PC-9 (cell line): ENCODE data around the gene AMACR. TPM values are rescaled to one million over a fixed set of nuclear protein-coding genes. Genes with fewer than 3 reads are reported as not detected.

Experiments used
- BruUV-seq: library from RNA; stranded (reverse); fragments of 400-500 nt; replicated peaks from 2 replicates; lab custom pipeline; 2021; lab: Mats Ljungman, UMichigan
- CTCF ChIA-PET: fragments of 300-600 bp; sonication (Branson Sonifier 250); formaldehyde crosslinking; loops from one replicate; lab custom pipeline; 2022; ENCODE audit warnings: antibody characterized with exemption; lab: Charles Lee
- POLR2A ChIA-PET: fragments of 300-600 bp; sonication (Branson Sonifier 250); formaldehyde crosslinking; loops from one replicate; lab custom pipeline; 2022; ENCODE audit warnings: antibody characterized with exemption; ENCODE audit not compliant: unreplicated experiment; lab: Charles Lee
- DNase-seq, 2 experiments: peaks; one replicate each; pipeline versions ENCODE4 v3.0.0 to v3.0.0-alpha.2; 2015 to 2022; ENCODE audit warnings: mixed read lengths in 1 of 2
- H2AFZ ChIP-seq: fragments of 200-600 bp; sonication (generic); 2 replicates; pipeline ENCODE4 v1.8.1; 2017; ENCODE audit warnings: antibody characterized with exemption
- H3F3A ChIP-seq: fragments of 200-600 bp; sonication (generic); 2 replicates; pipeline ENCODE4 v1.8.1; 2017; ENCODE audit warnings: antibody characterized with exemption, mild to moderate bottlenecking, low read depth; ENCODE audit not compliant: insufficient read depth
- H3K27ac ChIP-seq: fragments of 200-600 bp; sonication (generic); 2 replicates; pipeline ENCODE4 v1.6.1; 2016; ENCODE audit warnings: mixed run types
- H3K27me3 ChIP-seq: fragments of 200-600 bp; sonication (generic); 2 replicates; pipeline ENCODE4 v1.6.1; 2016; ENCODE audit warnings: low read depth, mixed run types; ENCODE audit not compliant: insufficient read depth
- H3K36me3 ChIP-seq: fragments of 200-600 bp; sonication (generic); 2 replicates; pipeline ENCODE4 v1.6.1; 2016; ENCODE audit warnings: low read depth, mixed run types
- H3K4me1 ChIP-seq: fragments of 200-600 bp; sonication (generic); replicated peaks from 2 replicates; pipeline ENCODE4 v1.6.1; 2016; ENCODE audit warnings: mixed run types; ENCODE audit not compliant: insufficient read depth
- H3K4me2 ChIP-seq: fragments of 200-600 bp; sonication (generic); 2 replicates; pipeline ENCODE4 v1.6.1; 2017; ENCODE audit warnings: mixed run types
- H3K4me3 ChIP-seq: fragments of 200-600 bp; sonication (generic); 2 replicates; pipeline ENCODE4 v1.6.1; 2016; ENCODE audit warnings: mixed run types
- H3K79me2 ChIP-seq: fragments of 200-600 bp; sonication (generic); 2 replicates; pipeline ENCODE4 v1.6.1; 2017; ENCODE audit warnings: low read depth, mixed run types
- H3K9me2 ChIP-seq: fragments of 200-600 bp; sonication (generic); 2 replicates; pipeline ENCODE4 v1.8.1; 2017; ENCODE audit warnings: mild to moderate bottlenecking; ENCODE audit not compliant: insufficient read depth
- H3K9me3 ChIP-seq: fragments of 200-600 bp; sonication (generic); 2 replicates; pipeline ENCODE4 v1.8.1; 2016; ENCODE audit warnings: low read depth; ENCODE audit not compliant: insufficient read depth
- H4K20me1 ChIP-seq: fragments of 200-600 bp; sonication (generic); 2 replicates; pipeline ENCODE4 v1.8.1; 2017; ENCODE audit not compliant: insufficient read depth
- EZH2 ChIP-seq: fragments of 200-600 bp; sonication (generic); IDR thresholded peaks from 2 replicates; pipeline ENCODE4 v1.8.0; 2017; ENCODE audit warnings: antibody characterized with exemption, low read depth
- intact Hi-C: fragments of 100-400 bp; cut with micrococcal nuclease; formaldehyde crosslinking; loops from one replicate; pipeline ENCODE4 v1.10.0; 2022; ENCODE audit not compliant: unreplicated experiment
- total RNA-seq: library from RNA; stranded (reverse); gene quantifications from 2 replicates; pipeline ENCODE4 v1.2.3, GENCODE V29; 2021
- TF ChIP-seq, protein P1 (sequence below): fragments of 200-600 bp; sonication (generic); conservative IDR thresholded peaks from 2 replicates; pipeline ENCODE4 v1.6.1; 2017; ENCODE audit warnings: mixed run types, antibody characterized with exemption, mild to moderate bottlenecking, moderate library complexity

The AMACR gene
- total RNA-seq, 1 experiment from 2014 or later, result 31.2 TPM

DNA sequence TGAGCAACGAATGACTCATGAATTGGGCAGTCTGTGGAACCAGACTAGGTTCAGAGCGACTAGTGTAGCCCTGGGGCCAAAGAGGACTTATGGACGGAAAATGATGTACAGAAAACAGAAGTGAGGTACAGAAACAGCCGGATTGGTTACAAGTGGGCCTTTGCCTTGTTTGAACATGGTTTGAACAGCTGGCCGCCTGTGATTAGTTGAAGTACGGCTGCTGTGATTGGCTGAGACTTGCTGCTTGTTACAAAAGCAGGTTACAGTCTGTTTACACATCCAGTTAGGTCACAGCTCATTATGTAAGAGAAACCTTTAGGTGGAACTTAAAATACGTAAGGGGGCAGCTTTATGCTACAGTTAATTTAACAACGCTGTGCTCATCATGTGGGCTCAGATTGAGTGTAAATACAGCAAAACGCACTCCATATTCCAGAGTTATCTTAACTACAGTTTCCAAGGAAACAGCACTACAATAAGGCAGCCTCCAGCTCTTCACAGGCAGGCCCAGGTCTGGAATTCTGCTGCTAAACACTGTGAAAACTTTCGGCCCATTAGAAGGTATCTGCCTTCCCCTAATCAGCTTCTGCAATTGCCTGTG is 6.5 kb downstream of the AMACR start:
- no peak overlapping the region; the same call in 1 of the 2 replicates for H2AFZ ChIP-seq
- no peaks in the 10 kb centered on the region for H4K20me1 ChIP-seq
- no peak overlapping the region for H3K4me2 ChIP-seq
- no peaks in the 10 kb centered on the region for H3K27me3 ChIP-seq
- H3K4me3 ChIP-seq, result no peak overlapping the region
- intact Hi-C loops, result no loop called here
- BruUV-seq, result no TSS peak
- H3F3A ChIP-seq, result no peaks in the 10 kb centered on the region
- CTCF ChIA-PET, result interaction anchor here (0.8 kb wide), 1 partner anchor 32 kb away, joined by 3 read pairs; no protein-coding TSS in a partner anchor
- no peaks in the 10 kb centered on the region for H3K9me3 ChIP-seq
- no peak for DNase-seq
- no peak overlapping the region for H3K27ac ChIP-seq
- peaks cover 4% of the 10 kb centered on the region; the same call in 1 of the 2 replicates for H3K4me1 ChIP-seq
- POLR2A ChIA-PET, result no interaction called here
- H3K9me2 ChIP-seq, result no peaks in the 10 kb centered on the region
- 0 out of 2 replicates have a peak, but pooled peaks cover 4% of the 10 kb centered on the region for H3K79me2 ChIP-seq
- no peaks in the 10 kb centered on the region for H3K36me3 ChIP-seq
- TF ChIP-seq, protein P1, sequence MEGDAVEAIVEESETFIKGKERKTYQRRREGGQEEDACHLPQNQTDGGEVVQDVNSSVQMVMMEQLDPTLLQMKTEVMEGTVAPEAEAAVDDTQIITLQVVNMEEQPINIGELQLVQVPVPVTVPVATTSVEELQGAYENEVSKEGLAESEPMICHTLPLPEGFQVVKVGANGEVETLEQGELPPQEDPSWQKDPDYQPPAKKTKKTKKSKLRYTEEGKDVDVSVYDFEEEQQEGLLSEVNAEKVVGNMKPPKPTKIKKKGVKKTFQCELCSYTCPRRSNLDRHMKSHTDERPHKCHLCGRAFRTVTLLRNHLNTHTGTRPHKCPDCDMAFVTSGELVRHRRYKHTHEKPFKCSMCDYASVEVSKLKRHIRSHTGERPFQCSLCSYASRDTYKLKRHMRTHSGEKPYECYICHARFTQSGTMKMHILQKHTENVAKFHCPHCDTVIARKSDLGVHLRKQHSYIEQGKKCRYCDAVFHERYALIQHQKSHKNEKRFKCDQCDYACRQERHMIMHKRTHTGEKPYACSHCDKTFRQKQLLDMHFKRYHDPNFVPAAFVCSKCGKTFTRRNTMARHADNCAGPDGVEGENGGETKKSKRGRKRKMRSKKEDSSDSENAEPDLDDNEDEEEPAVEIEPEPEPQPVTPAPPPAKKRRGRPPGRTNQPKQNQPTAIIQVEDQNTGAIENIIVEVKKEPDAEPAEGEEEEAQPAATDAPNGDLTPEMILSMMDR, result no peak
- no peak for TF ChIP-seq EZH2

DNA sequence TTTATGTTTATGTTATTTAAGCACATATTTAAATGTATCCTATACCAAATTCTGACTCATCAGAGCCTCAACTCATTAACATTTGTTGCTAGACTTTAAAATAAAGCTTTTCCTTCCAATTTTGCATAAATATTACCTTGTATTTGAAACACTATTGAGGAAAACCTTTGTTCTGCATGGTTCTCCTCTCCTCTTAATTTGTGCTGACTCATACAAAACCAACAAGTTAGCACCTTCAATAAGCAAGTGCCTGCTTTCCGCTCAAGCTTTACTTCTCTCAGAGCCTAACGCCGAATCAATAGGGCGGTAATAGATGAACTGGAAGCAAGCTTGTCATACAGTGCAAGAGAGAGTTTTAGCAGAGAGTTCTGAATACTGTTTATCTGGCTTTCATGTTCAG is 7.9 kb downstream of the AMACR start:
- Histone ChIP-seq H3K9me3 (no peaks in the 10 kb centered on the region), H4K20me1 (no peaks in the 10 kb centered on the region), H3K9me2 (no peaks in the 10 kb centered on the region), H3K27ac (no peak overlapping the region), H3K4me1 (no peaks in the 10 kb centered on the region), H3K79me2 (no peaks in the 10 kb centered on the region), H2AFZ (no peak overlapping the region), H3K4me2 (no peak overlapping the region), H3F3A (no peaks in the 10 kb centered on the region), H3K4me3 (no peak overlapping the region), H3K36me3 (no peaks in the 10 kb centered on the region), H3K27me3 (no peaks in the 10 kb centered on the region)
- no peak for DNase-seq
- ChIA-PET POLR2A (no interaction called here), CTCF (no interaction called here)
- no peak for TF ChIP-seq EZH2
- TF ChIP-seq, protein P1, result no peak
- BruUV-seq, result no TSS peak
- intact Hi-C loops, result no loop called here

DNA sequence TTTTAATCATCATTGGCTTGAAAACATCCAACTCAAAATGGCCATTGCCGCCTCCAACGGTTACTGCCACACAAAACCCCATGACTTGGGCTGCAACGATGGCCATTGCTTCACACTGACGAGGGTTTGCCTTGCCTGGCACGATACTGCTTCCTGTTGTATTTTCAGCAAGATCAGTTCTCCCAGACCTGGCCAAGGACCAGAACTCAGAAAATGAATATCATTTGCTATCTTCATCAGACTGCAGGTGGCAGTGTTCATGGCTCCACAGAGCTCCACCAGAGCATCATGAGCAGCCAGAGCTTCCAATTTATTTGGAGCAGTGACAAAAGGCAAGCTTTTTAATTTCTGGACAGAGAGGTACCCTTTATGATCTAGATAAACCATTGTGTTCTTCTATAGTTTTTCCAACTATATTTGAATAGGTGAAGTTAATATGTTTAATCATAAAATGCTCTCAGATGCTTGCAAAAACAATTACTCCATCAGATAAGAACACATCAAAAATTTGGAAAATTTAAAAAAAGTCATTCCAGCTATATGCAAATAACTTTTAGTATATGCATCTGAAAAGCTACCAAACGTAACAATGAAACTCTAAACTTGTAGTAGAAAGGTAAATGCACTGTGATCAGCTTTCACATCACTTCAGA is 10.4 kb downstream of the AMACR start:
- no peak overlapping the region for H3K27ac ChIP-seq
- no peaks in the 10 kb centered on the region for H3K9me3 ChIP-seq
- TF ChIP-seq EZH2, result no peak
- TF ChIP-seq, protein P1, result peak; percentile 84
- H3K4me3 ChIP-seq, result no peak overlapping the region
- ChIA-PET POLR2A (interaction anchor here (0.6 to 1.0 kb wide), 3 partner anchors 11 to 635 kb away, joined by 3 to 6 read pairs (median 4); no protein-coding TSS in a partner anchor), CTCF (interaction anchor here (0.6 to 1.7 kb wide), 8 partner anchors 9 to 662 kb away, joined by 3 to 10 read pairs (median 4); partner anchors contain the start of gene AMACR)
- H3K36me3 ChIP-seq, result no peaks in the 10 kb centered on the region
- no peak overlapping the region for H3K4me2 ChIP-seq
- no peaks in the 10 kb centered on the region for H3K27me3 ChIP-seq
- no peaks in the 10 kb centered on the region for H3K79me2 ChIP-seq
- H2AFZ ChIP-seq, result no peak overlapping the region
- peak; percentile 55 to 61 for DNase-seq
- no peaks in the 10 kb centered on the region for H3K4me1 ChIP-seq
- H3K9me2 ChIP-seq, result no peaks in the 10 kb centered on the region
- BruUV-seq, result no TSS peak
- H4K20me1 ChIP-seq, result no peaks in the 10 kb centered on the region
- intact Hi-C loops, result loop anchor here (1.0 kb wide), 2 partner anchors 455 to 468 kb away; no protein-coding TSS in a partner anchor
- no peaks in the 10 kb centered on the region for H3F3A ChIP-seq
